Vagina (tissue), 2 donors: Measurements from ENCODE around the gene SPOPL. TPM values are rescaled to one million over a fixed set of nuclear protein-coding genes. Genes with fewer than 3 reads are reported as not detected.
"Not testable (repeated sequence)": the region's sequence is repeated elsewhere in the genome, so short reads cannot be mapped to it uniquely, and the experiment has no call there.

Experiments used
- DNase-seq, 2 donors: peaks; one replicate each; pipeline ENCODE4 v3.0.0-alpha.2; 2017; ENCODE audit errors: extremely low spot score in 2 of 2
- H3K27ac ChIP-seq: fragments of 200-600 bp; sonication (generic); one replicate; pipeline ENCODE4 v1.5.1; 2019
- H3K27me3 ChIP-seq: fragments of 200-600 bp; sonication (generic); one replicate; pipeline ENCODE4 v1.5.1; 2019
- H3K36me3 ChIP-seq, 2 donors: fragments of 200-600 bp; sonication (generic); one replicate each; pipeline ENCODE4 v1.5.1; 2017 to 2019
- H3K4me1 ChIP-seq: fragments of 200-600 bp; sonication (generic); one replicate; pipeline ENCODE4 v1.5.1; 2019
- H3K4me3 ChIP-seq, 2 donors: fragments of 200-600 bp; sonication (generic); 1 replicate in 1 of 2; 2 replicates in 1 of 2; pipeline ENCODE4 v1.5.1; 2016 to 2019
- H3K9me3 ChIP-seq: fragments of 200-600 bp; sonication (generic); one replicate; pipeline ENCODE4 v1.5.1; 2019
- POLR2A ChIP-seq, 2 donors: fragments of 450-650 bp; IDR thresholded peaks; one replicate each; pipeline ENCODE4 v1.6.1; 2017; ENCODE audit warnings: antibody characterized with exemption in 2 of 2, mild to moderate bottlenecking in 2 of 2, moderate library complexity in 2 of 2
- POLR2AphosphoS5 ChIP-seq, 2 donors: sonication (generic); formaldehyde crosslinking; IDR thresholded peaks; one replicate each; pipeline ENCODE4 v1.9.0; 2017; ENCODE audit warnings: antibody characterized with exemption in 2 of 2, mild to moderate bottlenecking in 2 of 2, low read depth in 1 of 2; ENCODE audit not compliant: insufficient read depth in 1 of 2
- intact Hi-C: fragments of 100-400 bp; cut with DNase I; formaldehyde crosslinking; loops from one replicate; pipeline ENCODE4 v1.15.1; 2023
- total RNA-seq: library from RNA; depleted of rRNA; stranded (reverse); fragments of >200 nt; gene quantifications from one replicate; pipeline ENCODE4 v1.2.3, GENCODE V29; 2016
- TF ChIP-seq, protein P1 (sequence below), 3 experiments: fragments of 450-650 bp in 2 of 3; fragments of 200-600 bp in 1 of 3; sonication (generic) in 1 of 3; IDR thresholded peaks; one replicate each; pipeline ENCODE4 v1.5.1; 2017 to 2019; ENCODE audit warnings: antibody characterized with exemption in 3 of 3, mild to moderate bottlenecking in 2 of 3, moderate library complexity in 2 of 3

Gene SPOPL
- total RNA-seq, 1 donor from 2014 or later, result 20.1 TPM

DNA sequence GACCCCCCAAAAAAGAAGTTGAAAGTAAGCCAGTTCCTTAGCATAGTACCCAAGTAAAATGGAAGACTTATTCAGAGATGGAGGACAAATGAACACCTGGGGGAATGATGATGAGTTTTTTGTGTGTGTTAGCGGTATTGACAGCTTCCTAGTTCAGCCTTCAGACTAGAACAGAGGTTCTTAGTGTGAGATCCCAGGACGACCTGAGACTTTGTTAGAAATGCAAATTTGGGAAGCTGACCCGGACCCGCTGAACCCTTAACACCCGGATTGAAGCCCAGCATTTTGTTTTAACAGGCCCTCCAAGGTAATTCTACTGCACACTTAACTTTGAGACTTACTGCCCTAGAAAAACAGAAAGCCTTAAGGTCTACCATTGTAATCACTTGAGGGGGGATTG lies 20.3 kb downstream of the SPOPL start:
- Histone ChIP-seq H3K4me3 (no peak overlapping the region), H3K27me3 (no peaks in the 10 kb centered on the region), H3K36me3 (no peaks in the 10 kb centered on the region), H3K4me1 (peaks cover 14% of the 10 kb centered on the region), H3K27ac (no peak overlapping the region), H3K9me3 (no peaks in the 10 kb centered on the region)
- TF ChIP-seq POLR2A (IDR thresholded peaks at IDR 0.05) (no peak), POLR2AphosphoS5 (IDR thresholded peaks at IDR 0.05; ENCODE audit: insufficient read depth in 1 of 2, low read depth in 1 of 2) (no peak)
- TF ChIP-seq, protein P1, sequence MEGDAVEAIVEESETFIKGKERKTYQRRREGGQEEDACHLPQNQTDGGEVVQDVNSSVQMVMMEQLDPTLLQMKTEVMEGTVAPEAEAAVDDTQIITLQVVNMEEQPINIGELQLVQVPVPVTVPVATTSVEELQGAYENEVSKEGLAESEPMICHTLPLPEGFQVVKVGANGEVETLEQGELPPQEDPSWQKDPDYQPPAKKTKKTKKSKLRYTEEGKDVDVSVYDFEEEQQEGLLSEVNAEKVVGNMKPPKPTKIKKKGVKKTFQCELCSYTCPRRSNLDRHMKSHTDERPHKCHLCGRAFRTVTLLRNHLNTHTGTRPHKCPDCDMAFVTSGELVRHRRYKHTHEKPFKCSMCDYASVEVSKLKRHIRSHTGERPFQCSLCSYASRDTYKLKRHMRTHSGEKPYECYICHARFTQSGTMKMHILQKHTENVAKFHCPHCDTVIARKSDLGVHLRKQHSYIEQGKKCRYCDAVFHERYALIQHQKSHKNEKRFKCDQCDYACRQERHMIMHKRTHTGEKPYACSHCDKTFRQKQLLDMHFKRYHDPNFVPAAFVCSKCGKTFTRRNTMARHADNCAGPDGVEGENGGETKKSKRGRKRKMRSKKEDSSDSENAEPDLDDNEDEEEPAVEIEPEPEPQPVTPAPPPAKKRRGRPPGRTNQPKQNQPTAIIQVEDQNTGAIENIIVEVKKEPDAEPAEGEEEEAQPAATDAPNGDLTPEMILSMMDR (IDR thresholded peaks at IDR 0.05), result no peak
- intact Hi-C loops, result no loop called here
- no peak for DNase-seq

DNA sequence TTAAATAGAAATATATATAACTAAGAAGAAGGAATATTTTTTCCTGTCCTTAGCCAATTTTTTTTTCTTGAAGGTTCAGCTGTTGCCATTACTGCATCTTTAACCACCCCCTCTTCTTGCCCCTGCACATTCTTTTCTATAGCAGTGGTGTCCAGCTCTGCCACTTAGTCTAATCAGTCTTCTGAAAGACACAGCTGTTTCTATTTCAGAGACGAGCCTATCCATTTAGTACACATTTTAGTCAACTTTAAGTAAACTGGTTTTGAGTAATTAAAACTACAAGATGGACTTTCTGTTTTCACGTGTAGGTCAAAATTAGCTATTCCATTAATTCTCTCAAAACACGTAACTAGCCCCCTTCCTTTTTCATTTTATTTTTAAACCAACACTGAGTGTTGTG lies 21.0 kb downstream of the SPOPL start:
- H3K4me3 ChIP-seq, result no peak overlapping the region
- no peaks in the 10 kb centered on the region for H3K27me3 ChIP-seq
- H3K9me3 ChIP-seq, result no peaks in the 10 kb centered on the region
- TF ChIP-seq, protein P1 (IDR thresholded peaks at IDR 0.05), result no peak
- TF ChIP-seq POLR2AphosphoS5 (IDR thresholded peaks at IDR 0.05; ENCODE audit: insufficient read depth in 1 of 2, low read depth in 1 of 2) (no peak), POLR2A (IDR thresholded peaks at IDR 0.05) (no peak)
- H3K4me1 ChIP-seq, result peaks cover 7% of the 10 kb centered on the region
- DNase-seq, result no peak
- no peaks in the 10 kb centered on the region for H3K36me3 ChIP-seq
- intact Hi-C loops, result no loop called here
- no peak overlapping the region for H3K27ac ChIP-seq

DNA sequence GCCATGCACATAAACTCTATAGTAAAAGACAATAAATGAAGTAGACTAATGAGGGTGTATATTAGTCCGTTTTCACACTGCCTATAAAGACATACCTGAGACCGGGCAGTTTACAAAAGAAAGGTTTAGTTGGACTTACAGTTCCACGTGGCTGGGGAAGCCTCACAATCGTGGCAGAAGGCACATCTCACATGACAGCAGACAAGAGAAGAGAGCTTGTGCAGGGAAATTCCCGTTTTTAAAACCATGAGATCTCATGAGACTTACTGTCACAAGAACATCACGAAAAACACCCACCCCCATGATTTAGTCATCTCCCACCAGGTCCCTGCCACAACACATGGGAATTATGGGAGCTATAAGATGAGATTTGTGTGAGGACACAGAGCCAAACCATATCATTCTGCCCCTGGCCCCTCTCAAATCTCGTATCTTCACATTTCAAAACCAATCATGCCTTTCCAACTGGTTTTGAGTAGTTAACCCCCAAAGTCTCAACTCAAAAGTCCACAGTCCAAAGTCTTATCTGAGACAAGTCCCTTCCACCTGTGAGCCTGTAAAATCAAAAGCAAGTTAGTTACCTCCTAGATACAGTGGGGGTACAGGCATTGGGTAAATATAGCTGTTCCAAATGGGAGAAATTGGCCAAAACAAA lies 21.6 kb downstream of the SPOPL start:
- H3K36me3 ChIP-seq, DNase-seq, H3K4me3 ChIP-seq, H3K27ac ChIP-seq, H3K9me3 ChIP-seq, H3K27me3 ChIP-seq, intact Hi-C loops, H3K4me1 ChIP-seq: not testable (repeated sequence)

- H3K27me3 ChIP-seq, H3K4me1 ChIP-seq, H3K27ac ChIP-seq, H3K4me3 ChIP-seq, H3K9me3 ChIP-seq, intact Hi-C loops, DNase-seq, H3K36me3 ChIP-seq: not testable (repeated sequence)
Observed at GRCh38 chr2:138523673-138524042, 22.1 kb downstream of the SPOPL start.

- H3K9me3 ChIP-seq, H3K36me3 ChIP-seq, H3K4me1 ChIP-seq, H3K27me3 ChIP-seq, H3K27ac ChIP-seq, DNase-seq, intact Hi-C loops, H3K4me3 ChIP-seq: not testable (repeated sequence)
Observed at GRCh38 chr2:138524353-138524752, 22.8 kb downstream of the SPOPL start.

- Histone ChIP-seq H3K36me3 (no peaks in the 10 kb centered on the region), H3K27me3 (no peaks in the 10 kb centered on the region), H3K4me1 (peaks cover 18% of the 10 kb centered on the region), H3K4me3 (no peak overlapping the region), H3K9me3 (no peaks in the 10 kb centered on the region), H3K27ac (no peak overlapping the region)
- DNase-seq, result no peak
- intact Hi-C loops, result no loop called here
- TF ChIP-seq POLR2A (IDR thresholded peaks at IDR 0.05), result no peak
- TF ChIP-seq POLR2AphosphoS5 (IDR thresholded peaks at IDR 0.05; ENCODE audit: insufficient read depth in 1 of 2, low read depth in 1 of 2), result no peak
- TF ChIP-seq, protein P1 (IDR thresholded peaks at IDR 0.05), result no peak
Observed at GRCh38 chr2:138531913-138532312, 30.3 kb downstream of the SPOPL start.

- no peaks in the 10 kb centered on the region for H3K9me3 ChIP-seq
- TF ChIP-seq, protein P1 (IDR thresholded peaks at IDR 0.05), result no peak
- TF ChIP-seq POLR2AphosphoS5 (IDR thresholded peaks at IDR 0.05; ENCODE audit: insufficient read depth in 1 of 2, low read depth in 1 of 2) (no peak), POLR2A (IDR thresholded peaks at IDR 0.05) (no peak)
- intact Hi-C loops, result no loop called here
Observed at GRCh38 chr2:138534791-138535190, 33.2 kb downstream of the SPOPL start.

More at GRCh38 chr2:138534791-138535190, 33.2 kb downstream of the SPOPL start:
- no peaks in the 10 kb centered on the region for H3K36me3 ChIP-seq
- peaks cover 18% of the 10 kb centered on the region for H3K4me1 ChIP-seq
- H3K27ac ChIP-seq, result no peak overlapping the region
- H3K4me3 ChIP-seq, result no peak overlapping the region
- no peaks in the 10 kb centered on the region for H3K27me3 ChIP-seq
- no peak for DNase-seq
